GM23338 (cell line): Measurements from ENCODE around the gene EEF2K. TPM values are rescaled to one million over a fixed set of nuclear protein-coding genes. Genes with fewer than 3 reads are reported as not detected.

Experiments
- JUNB ChIP-seq: IDR thresholded peaks from one replicate; pipeline ENCODE4 v1.6.1; 2016; ENCODE audit warnings: antibody characterized with exemption; ENCODE audit not compliant: unreplicated experiment
- NANOG ChIP-seq: IDR thresholded peaks from 2 replicates; pipeline ENCODE4 v1.6.1; 2016; ENCODE audit warnings: antibody characterized with exemption, borderline replicate concordance
- POLR2AphosphoS5 ChIP-seq: IDR thresholded peaks from 2 replicates; pipeline ENCODE4 v1.6.1; 2016; ENCODE audit warnings: antibody characterized with exemption, low read depth
- polyA plus RNA-seq: library from polyadenylated mRNA; unstranded; fragments of >200 nt; fragmentation: Nextera tagmentation; extraction: Ambion mirVana; gene quantifications from 2 replicates; pipeline ENCODE4 v1.2.1, GENCODE V29; 2016
- total RNA-seq: library from RNA; depleted of rRNA; stranded (reverse); fragments of >200 nt; shearing (Covaris generic); gene quantifications from 2 replicates; pipeline ENCODE4 v1.2.3, GENCODE V29; 2014
- TF ChIP-seq, protein P1 (sequence below): fragments of 250-450 bp; sonication (Bioruptor Pico); IDR thresholded peaks from 2 replicates; pipeline ENCODE4 v1.5.0; 2020; ENCODE audit warnings: mild to moderate bottlenecking, moderate library complexity
- TF ChIP-seq, protein P2 (sequence below): IDR thresholded peaks from one replicate; pipeline ENCODE4 v1.6.1; 2018; ENCODE audit warnings: antibody characterized with exemption; ENCODE audit not compliant: unreplicated experiment
- TF ChIP-seq, protein P3 (sequence below), 2 experiments: fragments of 200-600 bp in 1 of 2; sonication (generic) in 1 of 2; conservative IDR thresholded peaks; 2 replicates each; pipeline versions ENCODE4 v1.5.1 to v1.6.1; 2016 to 2017; ENCODE audit warnings: antibody characterized with exemption in 2 of 2, low read depth in 2 of 2, mild to moderate bottlenecking in 2 of 2, moderate library complexity in 1 of 2

Gene EEF2K
- total and polyA plus RNA-seq, 2 experiments from 2014 or later, result 5.4 to 23.9 TPM

DNA sequence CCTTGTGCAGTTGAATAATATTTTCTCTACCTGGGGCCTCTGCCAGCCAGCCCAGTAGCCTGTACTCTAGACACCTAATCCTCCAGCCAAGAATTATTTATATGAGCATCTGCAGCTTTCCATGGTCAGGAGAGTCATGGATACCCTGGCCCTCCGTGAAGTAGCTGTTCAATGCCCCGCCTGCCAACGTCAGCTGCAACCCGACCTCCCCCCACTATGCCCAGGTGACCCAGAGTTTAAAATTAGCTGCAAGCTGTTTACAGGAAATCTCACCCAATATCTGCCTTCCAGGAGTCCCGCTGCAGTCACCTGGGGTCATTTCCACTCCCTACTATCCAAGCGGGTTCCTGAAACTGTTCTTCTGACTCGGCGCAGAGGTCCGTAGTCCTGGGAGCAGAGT is 31.4 kb upstream of the EEF2K start (continued):
- TF ChIP-seq, protein P1, sequence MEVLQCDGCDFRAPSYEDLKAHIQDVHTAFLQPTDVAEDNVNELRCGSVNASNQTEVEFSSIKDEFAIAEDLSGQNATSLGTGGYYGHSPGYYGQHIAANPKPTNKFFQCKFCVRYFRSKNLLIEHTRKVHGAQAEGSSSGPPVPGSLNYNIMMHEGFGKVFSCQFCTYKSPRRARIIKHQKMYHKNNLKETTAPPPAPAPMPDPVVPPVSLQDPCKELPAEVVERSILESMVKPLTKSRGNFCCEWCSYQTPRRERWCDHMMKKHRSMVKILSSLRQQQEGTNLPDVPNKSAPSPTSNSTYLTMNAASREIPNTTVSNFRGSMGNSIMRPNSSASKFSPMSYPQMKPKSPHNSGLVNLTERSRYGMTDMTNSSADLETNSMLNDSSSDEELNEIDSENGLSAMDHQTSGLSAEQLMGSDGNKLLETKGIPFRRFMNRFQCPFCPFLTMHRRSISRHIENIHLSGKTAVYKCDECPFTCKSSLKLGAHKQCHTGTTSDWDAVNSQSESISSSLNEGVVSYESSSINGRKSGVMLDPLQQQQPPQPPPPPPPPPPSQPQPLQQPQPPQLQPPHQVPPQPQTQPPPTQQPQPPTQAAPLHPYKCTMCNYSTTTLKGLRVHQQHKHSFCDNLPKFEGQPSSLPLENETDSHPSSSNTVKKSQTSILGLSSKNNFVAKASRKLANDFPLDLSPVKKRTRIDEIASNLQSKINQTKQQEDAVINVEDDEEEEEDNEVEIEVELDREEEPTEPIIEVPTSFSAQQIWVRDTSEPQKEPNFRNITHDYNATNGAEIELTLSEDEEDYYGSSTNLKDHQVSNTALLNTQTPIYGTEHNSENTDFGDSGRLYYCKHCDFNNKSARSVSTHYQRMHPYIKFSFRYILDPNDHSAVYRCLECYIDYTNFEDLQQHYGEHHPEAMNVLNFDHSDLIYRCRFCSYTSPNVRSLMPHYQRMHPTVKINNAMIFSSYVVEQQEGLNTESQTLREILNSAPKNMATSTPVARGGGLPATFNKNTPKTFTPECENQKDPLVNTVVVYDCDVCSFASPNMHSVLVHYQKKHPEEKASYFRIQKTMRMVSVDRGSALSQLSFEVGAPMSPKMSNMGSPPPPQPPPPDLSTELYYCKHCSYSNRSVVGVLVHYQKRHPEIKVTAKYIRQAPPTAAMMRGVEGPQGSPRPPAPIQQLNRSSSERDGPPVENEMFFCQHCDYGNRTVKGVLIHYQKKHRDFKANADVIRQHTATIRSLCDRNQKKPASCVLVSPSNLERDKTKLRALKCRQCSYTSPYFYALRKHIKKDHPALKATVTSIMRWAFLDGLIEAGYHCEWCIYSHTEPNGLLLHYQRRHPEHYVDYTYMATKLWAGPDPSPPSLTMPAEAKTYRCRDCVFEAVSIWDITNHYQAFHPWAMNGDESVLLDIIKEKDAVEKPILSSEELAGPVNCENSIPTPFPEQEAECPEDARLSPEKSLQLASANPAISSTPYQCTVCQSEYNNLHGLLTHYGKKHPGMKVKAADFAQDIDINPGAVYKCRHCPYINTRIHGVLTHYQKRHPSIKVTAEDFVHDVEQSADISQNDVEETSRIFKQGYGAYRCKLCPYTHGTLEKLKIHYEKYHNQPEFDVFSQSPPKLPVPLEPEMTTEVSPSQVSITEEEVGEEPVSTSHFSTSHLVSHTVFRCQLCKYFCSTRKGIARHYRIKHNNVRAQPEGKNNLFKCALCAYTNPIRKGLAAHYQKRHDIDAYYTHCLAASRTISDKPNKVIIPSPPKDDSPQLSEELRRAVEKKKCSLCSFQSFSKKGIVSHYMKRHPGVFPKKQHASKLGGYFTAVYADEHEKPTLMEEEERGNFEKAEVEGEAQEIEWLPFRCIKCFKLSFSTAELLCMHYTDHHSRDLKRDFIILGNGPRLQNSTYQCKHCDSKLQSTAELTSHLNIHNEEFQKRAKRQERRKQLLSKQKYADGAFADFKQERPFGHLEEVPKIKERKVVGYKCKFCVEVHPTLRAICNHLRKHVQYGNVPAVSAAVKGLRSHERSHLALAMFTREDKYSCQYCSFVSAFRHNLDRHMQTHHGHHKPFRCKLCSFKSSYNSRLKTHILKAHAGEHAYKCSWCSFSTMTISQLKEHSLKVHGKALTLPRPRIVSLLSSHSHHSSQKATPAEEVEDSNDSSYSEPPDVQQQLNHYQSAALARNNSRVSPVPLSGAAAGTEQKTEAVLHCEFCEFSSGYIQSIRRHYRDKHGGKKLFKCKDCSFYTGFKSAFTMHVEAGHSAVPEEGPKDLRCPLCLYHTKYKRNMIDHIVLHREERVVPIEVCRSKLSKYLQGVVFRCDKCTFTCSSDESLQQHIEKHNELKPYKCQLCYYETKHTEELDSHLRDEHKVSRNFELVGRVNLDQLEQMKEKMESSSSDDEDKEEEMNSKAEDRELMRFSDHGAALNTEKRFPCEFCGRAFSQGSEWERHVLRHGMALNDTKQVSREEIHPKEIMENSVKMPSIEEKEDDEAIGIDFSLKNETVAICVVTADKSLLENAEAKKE, result no peak
- TF ChIP-seq, protein P2, sequence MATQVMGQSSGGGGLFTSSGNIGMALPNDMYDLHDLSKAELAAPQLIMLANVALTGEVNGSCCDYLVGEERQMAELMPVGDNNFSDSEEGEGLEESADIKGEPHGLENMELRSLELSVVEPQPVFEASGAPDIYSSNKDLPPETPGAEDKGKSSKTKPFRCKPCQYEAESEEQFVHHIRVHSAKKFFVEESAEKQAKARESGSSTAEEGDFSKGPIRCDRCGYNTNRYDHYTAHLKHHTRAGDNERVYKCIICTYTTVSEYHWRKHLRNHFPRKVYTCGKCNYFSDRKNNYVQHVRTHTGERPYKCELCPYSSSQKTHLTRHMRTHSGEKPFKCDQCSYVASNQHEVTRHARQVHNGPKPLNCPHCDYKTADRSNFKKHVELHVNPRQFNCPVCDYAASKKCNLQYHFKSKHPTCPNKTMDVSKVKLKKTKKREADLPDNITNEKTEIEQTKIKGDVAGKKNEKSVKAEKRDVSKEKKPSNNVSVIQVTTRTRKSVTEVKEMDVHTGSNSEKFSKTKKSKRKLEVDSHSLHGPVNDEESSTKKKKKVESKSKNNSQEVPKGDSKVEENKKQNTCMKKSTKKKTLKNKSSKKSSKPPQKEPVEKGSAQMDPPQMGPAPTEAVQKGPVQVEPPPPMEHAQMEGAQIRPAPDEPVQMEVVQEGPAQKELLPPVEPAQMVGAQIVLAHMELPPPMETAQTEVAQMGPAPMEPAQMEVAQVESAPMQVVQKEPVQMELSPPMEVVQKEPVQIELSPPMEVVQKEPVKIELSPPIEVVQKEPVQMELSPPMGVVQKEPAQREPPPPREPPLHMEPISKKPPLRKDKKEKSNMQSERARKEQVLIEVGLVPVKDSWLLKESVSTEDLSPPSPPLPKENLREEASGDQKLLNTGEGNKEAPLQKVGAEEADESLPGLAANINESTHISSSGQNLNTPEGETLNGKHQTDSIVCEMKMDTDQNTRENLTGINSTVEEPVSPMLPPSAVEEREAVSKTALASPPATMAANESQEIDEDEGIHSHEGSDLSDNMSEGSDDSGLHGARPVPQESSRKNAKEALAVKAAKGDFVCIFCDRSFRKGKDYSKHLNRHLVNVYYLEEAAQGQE, result no peak
- TF ChIP-seq JUNB, result no peak
- TF ChIP-seq NANOG, result no peak
- TF ChIP-seq, protein P3, sequence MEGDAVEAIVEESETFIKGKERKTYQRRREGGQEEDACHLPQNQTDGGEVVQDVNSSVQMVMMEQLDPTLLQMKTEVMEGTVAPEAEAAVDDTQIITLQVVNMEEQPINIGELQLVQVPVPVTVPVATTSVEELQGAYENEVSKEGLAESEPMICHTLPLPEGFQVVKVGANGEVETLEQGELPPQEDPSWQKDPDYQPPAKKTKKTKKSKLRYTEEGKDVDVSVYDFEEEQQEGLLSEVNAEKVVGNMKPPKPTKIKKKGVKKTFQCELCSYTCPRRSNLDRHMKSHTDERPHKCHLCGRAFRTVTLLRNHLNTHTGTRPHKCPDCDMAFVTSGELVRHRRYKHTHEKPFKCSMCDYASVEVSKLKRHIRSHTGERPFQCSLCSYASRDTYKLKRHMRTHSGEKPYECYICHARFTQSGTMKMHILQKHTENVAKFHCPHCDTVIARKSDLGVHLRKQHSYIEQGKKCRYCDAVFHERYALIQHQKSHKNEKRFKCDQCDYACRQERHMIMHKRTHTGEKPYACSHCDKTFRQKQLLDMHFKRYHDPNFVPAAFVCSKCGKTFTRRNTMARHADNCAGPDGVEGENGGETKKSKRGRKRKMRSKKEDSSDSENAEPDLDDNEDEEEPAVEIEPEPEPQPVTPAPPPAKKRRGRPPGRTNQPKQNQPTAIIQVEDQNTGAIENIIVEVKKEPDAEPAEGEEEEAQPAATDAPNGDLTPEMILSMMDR (conservative IDR thresholded peaks at IDR 0.05; ENCODE audit: low read depth in 2 of 2), result no peak
- no peak for TF ChIP-seq POLR2AphosphoS5
